Mucosa of descending colon (tissue), 3 donors: Measurements from ENCODE around the gene FGFBP1. TPM values are rescaled to one million over a fixed set of nuclear protein-coding genes. Genes with fewer than 3 reads are reported as not detected.
A peak's percentile ranks its signal among the peaks of the same experiment; 100 is the strongest.

Experiments used
- ATAC-seq: fragments of 200-7000 bp; cut with Tn5 transposase; one replicate; pipeline ENCODE4 v1.9.1; 2020; ENCODE audit warnings: mild to moderate bottlenecking, moderate library complexity
- DNase-seq, 3 donors: peaks; one replicate each; pipeline ENCODE4 v3.0.0-alpha.2; 2020
- H3K36me3 ChIP-seq: fragments of 200-600 bp; one replicate; pipeline ENCODE4 v1.8.0; 2021; ENCODE audit warnings: low read depth, mild to moderate bottlenecking
- H3K4me1 ChIP-seq: fragments of 200-600 bp; one replicate; pipeline ENCODE4 v1.8.0; 2021; ENCODE audit warnings: low read depth, mild to moderate bottlenecking
- H3K4me3 ChIP-seq: fragments of 200-600 bp; one replicate; pipeline ENCODE4 v1.8.0; 2021; ENCODE audit warnings: mild to moderate bottlenecking
- H3K9me3 ChIP-seq: fragments of 200-600 bp; one replicate; pipeline ENCODE4 v1.8.0; 2021; ENCODE audit warnings: mild to moderate bottlenecking
- CTCF ChIP-seq: fragments of 200-600 bp; IDR thresholded peaks from one replicate; pipeline ENCODE4 v1.8.0; 2022; ENCODE audit warnings: antibody characterized with exemption, mild to moderate bottlenecking
- intact Hi-C, 2 donors: fragments of 100-400 bp; cut with DNase I in 1 of 2; cut with micrococcal nuclease in 1 of 2; formaldehyde crosslinking; loops; one replicate each; pipeline versions ENCODE4 v1.11.0 to v1.11.1; 2022; cut with DNase I, micrococcal nuclease
- total RNA-seq, 3 donors: library from RNA; stranded (reverse); fragmentation: NEBNext Ultra II Directional in 2 of 3; extraction: Animal tissue kit (Norgen Biotek cat#: 25700) in 2 of 3; gene quantifications; one replicate each; pipeline versions ENCODE4 v1.2.1 to v1.2.4, GENCODE V29; 2021 to 2023
- donor health status: DM: no; HTN: no; CAD: no; lungs with moderate emphysema.
- donor health status: DM: no; HTN: no; CAD: no.
- donor health status: DM: no; HTN: yes; CAD: no.

FGFBP1 gene
- total RNA-seq, 3 donors from 2014 or later: 10.8 to 39.4 (median 34.7) TPM

GRCh38 chr4:15912236-15912635 is 26.3 kb downstream of the FGFBP1 start:
- no peaks in the 10 kb centered on the region for H3K9me3 ChIP-seq
- intact Hi-C loops: no loop called here
- H3K4me3 ChIP-seq: no peak overlapping the region
- no peak for TF ChIP-seq CTCF
- ATAC-seq: no peak
- H3K36me3 ChIP-seq: no peaks in the 10 kb centered on the region
- DNase-seq: no peak
- no peaks in the 10 kb centered on the region for H3K4me1 ChIP-seq

- Histone ChIP-seq H3K9me3 (no peaks in the 10 kb centered on the region), H3K4me3 (no peak overlapping the region), H3K4me1 (no peaks in the 10 kb centered on the region), H3K36me3 (no peaks in the 10 kb centered on the region)
- DNase-seq (no peak), ATAC-seq (no peak)
- no peak for TF ChIP-seq CTCF
- intact Hi-C loops: no loop called here
Measured at GRCh38 chr4:15910155-15910940, 28.2 kb downstream of the FGFBP1 start.

GRCh38 chr4:15907430-15907829 is 31.1 kb downstream of the FGFBP1 start:
- no peak for TF ChIP-seq CTCF
- no peak for ATAC-seq
- DNase-seq: no peak
- Histone ChIP-seq H3K4me3 (no peak overlapping the region), H3K36me3 (no peaks in the 10 kb centered on the region), H3K4me1 (no peaks in the 10 kb centered on the region), H3K9me3 (no peaks in the 10 kb centered on the region)
- intact Hi-C loops: no loop called here

GRCh38 chr4:15906020-15906443 is 32.5 kb downstream of the FGFBP1 start:
- no peaks in the 10 kb centered on the region for H3K9me3 ChIP-seq
- intact Hi-C loops: no loop called here
- no peak for TF ChIP-seq CTCF
- no peaks in the 10 kb centered on the region for H3K36me3 ChIP-seq
- DNase-seq (peak; percentile 78 to 90 (median 89)), ATAC-seq (peak; percentile 99)
- no peak overlapping the region for H3K4me3 ChIP-seq
- H3K4me1 ChIP-seq: no peaks in the 10 kb centered on the region

- Histone ChIP-seq H3K9me3 (no peaks in the 10 kb centered on the region), H3K4me3 (no peak overlapping the region), H3K4me1 (no peaks in the 10 kb centered on the region), H3K36me3 (no peaks in the 10 kb centered on the region)
- DNase-seq: no peak
- no peak for TF ChIP-seq CTCF
- ATAC-seq: no peak
- intact Hi-C loops: no loop called here
Measured at GRCh38 chr4:15902746-15903145, 35.8 kb downstream of the FGFBP1 start.
